ENCODE results near the gene CSTF3. TPM values are rescaled to one million over a fixed set of nuclear protein-coding genes. Genes with fewer than 3 reads are reported as not detected.

The CSTF3 gene
- total RNA-seq, 1 experiment from 2014 or later, result 68.3 TPM

- TF ChIP-seq ARID4B (CRISPR knock-in tag; IDR thresholded peaks at IDR 0.05; ENCODE audit: borderline replicate concordance) (peak; percentile 77), NFE2L1 (CRISPR knock-in tag; IDR thresholded peaks at IDR 0.05) (peak; percentile 77; the same call in 1 of the 2 replicates), FOXJ3 (CRISPR knock-in tag; IDR thresholded peaks at IDR 0.05; ENCODE audit: borderline replicate concordance) (no peak), FOXK1 (CRISPR knock-in tag; IDR thresholded peaks at IDR 0.05) (peak; percentile 78; the same call in 1 of the 2 replicates), ZBTB21 (CRISPR knock-in tag; IDR thresholded peaks at IDR 0.05; ENCODE audit: borderline replicate concordance) (no peak), ATF2 (CRISPR knock-in tag; IDR thresholded peaks at IDR 0.05; ENCODE audit: borderline replicate concordance, low read depth) (peak; percentile 64; the same call in 1 of the 2 replicates), SP1 (CRISPR knock-in tag; conservative IDR thresholded peaks at IDR 0.05) (peak; percentile 95), JUN (CRISPR knock-in tag; IDR thresholded peaks at IDR 0.05) (no peak), KAT7 (CRISPR knock-in tag; IDR thresholded peaks at IDR 0.05; ENCODE audit: borderline replicate concordance) (no peak), E2F4 (CRISPR knock-in tag; IDR thresholded peaks at IDR 0.05; ENCODE audit: borderline replicate concordance, low read depth) (peak; percentile 91)
Measured at GRCh38 chr11:33161120-33162005, at the start of gene CSTF3 (continued).

- ATAC-seq (no peak), DNase-seq (ENCODE audit: low spot score) (no peak)
- Mint-ChIP-seq H3K4me1 (0 out of 2 replicates have a peak, but pooled peaks cover 2% of the 10 kb centered on the region), H3K36me3 (no peaks in the 10 kb centered on the region), H3K4me3 (no peak overlapping the region), H3K27me3 (ENCODE audit: low read depth) (no peaks in the 10 kb centered on the region), H3K9me3 (peaks cover 4% of the 10 kb centered on the region; the same call in 1 of the 2 replicates), H3K27ac (no peak overlapping the region)
- ChIA-PET CTCF (interaction anchor here (0.6 to 1.8 kb wide), 5 partner anchors 20 to 170 kb away, joined by 3 to 4 read pairs (median 3); no protein-coding TSS in a partner anchor), POLR2A (interaction anchor here (0.6 kb wide), 1 partner anchor 126 kb away, joined by 3 read pairs; no protein-coding TSS in a partner anchor)
- no peak for TF ChIP-seq ATF2 (CRISPR knock-in tag; IDR thresholded peaks at IDR 0.05; ENCODE audit: borderline replicate concordance, low read depth)
- TF ChIP-seq ZNF512 (CRISPR knock-in tag; IDR thresholded peaks at IDR 0.05; ENCODE audit: borderline replicate concordance), result no peak
- no peak for TF ChIP-seq ZNF138 (CRISPR knock-in tag; conservative IDR thresholded peaks at IDR 0.05)
- no peak for TF ChIP-seq GRHL2 (CRISPR knock-in tag; IDR thresholded peaks at IDR 0.05; ENCODE audit: insufficient replicate concordance, severe bottlenecking)
- no peak for TF ChIP-seq SMAD3 (CRISPR knock-in tag; IDR thresholded peaks at IDR 0.05; ENCODE audit: borderline replicate concordance)
- no peak for TF ChIP-seq ETV6 (CRISPR knock-in tag; IDR thresholded peaks at IDR 0.05)
Measured at GRCh38 chr11:33208150-33208549, 46.9 kb upstream of the CSTF3 start.

Data from WTC11 (cell line).